BJ (cell line): Measurements from ENCODE around the gene TH. TPM values are rescaled to one million over a fixed set of nuclear protein-coding genes. Genes with fewer than 3 reads are reported as not detected.

Experiments used
- CTCF ChIA-PET: fragments of 350-600 bp; formaldehyde crosslinking; extraction: SDS; loops from one replicate; lab custom pipeline; 2021; ENCODE audit warnings: antibody characterized with exemption, inconsistent platforms; lab: Yijun Ruan, JAX
- POLR2A ChIA-PET: fragments of 300-600 bp; sonication (Branson Sonifier 250); formaldehyde crosslinking; extraction: SDS; loops from one replicate; lab custom pipeline; 2021; ENCODE audit warnings: antibody characterized with exemption; lab: Charles Lee
- DNase-seq: peaks from one replicate; pipeline ENCODE4 v3.0.0-alpha.2; 2011; ENCODE audit warnings: low read depth
- H3K27me3 ChIP-seq: 2 replicates; pipeline ENCODE4 v1.6.0; 2011; ENCODE audit warnings: low read length; ENCODE audit not compliant: control insufficient read depth, insufficient read depth
- H3K36me3 ChIP-seq: 2 replicates; pipeline ENCODE4 v1.5.1; 2011; ENCODE audit warnings: low read length; ENCODE audit not compliant: control insufficient read depth, insufficient read depth
- H3K4me3 ChIP-seq: 2 replicates; pipeline ENCODE4 v1.5.1; 2011; ENCODE audit warnings: low read depth, mild to moderate bottlenecking, control low read depth, low read length
- polyA plus RNA-seq: library from polyadenylated mRNA; depleted of rRNA; stranded (reverse); fragments of >200 nt; gene quantifications from 2 replicates; pipeline ENCODE4 v1.2.3, GENCODE V29; 2011
- TF ChIP-seq, protein P1 (sequence below): IDR thresholded peaks from 2 replicates; pipeline ENCODE4 v1.5.1; 2011; ENCODE audit warnings: low read depth, mild to moderate bottlenecking, control low read depth, inconsistent platforms, low read length, moderate library complexity; ENCODE audit not compliant: insufficient read depth

Gene TH
- polyA plus RNA-seq, 1 experiment: not detected

DNA sequence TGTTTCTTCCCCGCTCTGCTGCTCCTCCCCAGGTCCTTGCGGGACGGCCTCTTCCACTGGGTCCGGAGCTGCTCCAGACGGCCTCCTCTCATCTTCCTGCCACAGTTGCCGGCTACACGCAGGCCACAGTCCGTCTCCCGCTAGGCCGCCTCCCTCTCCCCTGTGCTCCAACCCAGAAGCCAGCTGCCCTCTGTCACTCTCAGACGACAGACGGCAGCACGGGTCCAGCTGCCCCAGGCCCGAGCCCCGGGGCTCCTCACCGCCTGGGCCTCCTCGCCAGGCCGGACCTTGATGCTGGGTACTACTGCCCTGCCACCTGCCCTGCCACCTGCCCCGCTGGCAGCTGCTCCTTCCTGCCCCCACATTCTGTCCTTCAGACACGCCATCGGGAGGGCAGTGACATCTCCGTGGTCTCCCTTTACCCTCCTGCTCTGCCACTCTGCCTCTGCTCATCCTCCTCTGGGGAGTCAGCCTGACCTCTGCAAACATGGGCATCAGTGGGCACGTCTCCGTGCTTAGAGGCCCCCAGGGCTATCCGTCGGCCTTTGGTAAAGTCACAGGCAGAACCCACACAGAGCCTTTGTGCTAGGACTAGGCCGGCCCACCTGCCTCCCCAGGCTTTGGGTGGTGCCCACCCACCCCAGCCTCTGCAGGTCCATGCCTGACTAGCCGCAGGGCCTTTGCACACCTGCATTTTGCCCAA lies 43.1 kb upstream of the TH start:
- TF ChIP-seq, protein P1, sequence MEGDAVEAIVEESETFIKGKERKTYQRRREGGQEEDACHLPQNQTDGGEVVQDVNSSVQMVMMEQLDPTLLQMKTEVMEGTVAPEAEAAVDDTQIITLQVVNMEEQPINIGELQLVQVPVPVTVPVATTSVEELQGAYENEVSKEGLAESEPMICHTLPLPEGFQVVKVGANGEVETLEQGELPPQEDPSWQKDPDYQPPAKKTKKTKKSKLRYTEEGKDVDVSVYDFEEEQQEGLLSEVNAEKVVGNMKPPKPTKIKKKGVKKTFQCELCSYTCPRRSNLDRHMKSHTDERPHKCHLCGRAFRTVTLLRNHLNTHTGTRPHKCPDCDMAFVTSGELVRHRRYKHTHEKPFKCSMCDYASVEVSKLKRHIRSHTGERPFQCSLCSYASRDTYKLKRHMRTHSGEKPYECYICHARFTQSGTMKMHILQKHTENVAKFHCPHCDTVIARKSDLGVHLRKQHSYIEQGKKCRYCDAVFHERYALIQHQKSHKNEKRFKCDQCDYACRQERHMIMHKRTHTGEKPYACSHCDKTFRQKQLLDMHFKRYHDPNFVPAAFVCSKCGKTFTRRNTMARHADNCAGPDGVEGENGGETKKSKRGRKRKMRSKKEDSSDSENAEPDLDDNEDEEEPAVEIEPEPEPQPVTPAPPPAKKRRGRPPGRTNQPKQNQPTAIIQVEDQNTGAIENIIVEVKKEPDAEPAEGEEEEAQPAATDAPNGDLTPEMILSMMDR: no peak
- Histone ChIP-seq H3K27me3 (peaks cover 6% of the 10 kb centered on the region), H3K36me3 (no peaks in the 10 kb centered on the region), H3K4me3 (no peak overlapping the region)
- POLR2A ChIA-PET: no interaction called here
- no peak for DNase-seq
- CTCF ChIA-PET: interaction anchor here (1.5 kb wide), 1 partner anchor 205 kb away, joined by 3 read pairs; no protein-coding TSS in a partner anchor

DNA sequence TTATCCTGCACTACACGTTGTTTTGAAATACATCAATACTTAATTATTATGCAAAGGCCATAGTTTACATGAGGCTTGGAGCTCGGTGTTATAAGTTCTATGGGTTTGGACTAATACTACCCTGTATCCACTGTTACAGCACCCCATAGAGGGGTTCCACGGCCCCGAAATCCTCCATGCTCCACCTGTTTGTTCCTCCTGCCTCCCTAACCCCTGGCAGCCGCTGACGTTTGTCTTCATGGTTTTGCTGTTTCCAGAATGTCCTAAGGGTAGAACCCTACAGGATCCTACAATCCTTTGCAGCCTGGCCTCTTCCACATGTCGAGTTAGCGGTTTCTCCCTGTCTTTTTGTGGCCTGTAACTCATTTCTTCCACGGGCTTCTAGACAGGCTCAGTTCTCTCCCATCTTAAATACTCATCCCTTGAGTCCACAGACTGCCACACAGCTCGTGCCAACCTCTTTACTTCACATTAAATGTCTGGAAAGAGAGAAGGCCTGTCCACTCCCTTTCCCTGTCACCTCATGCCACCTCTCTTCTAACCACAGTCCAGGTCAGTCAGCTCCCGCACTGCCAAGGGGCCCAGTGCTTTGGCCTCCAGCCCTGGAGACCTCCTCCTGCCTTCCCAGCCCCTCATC lies 42.4 kb upstream of the TH start:
- H3K27me3 ChIP-seq: peaks cover 6% of the 10 kb centered on the region
- ChIA-PET POLR2A (no interaction called here), CTCF (interaction anchor here (1.5 to 1.6 kb wide), 2 partner anchors 206 kb away, joined by 3 read pairs; no protein-coding TSS in a partner anchor)

DNA sequence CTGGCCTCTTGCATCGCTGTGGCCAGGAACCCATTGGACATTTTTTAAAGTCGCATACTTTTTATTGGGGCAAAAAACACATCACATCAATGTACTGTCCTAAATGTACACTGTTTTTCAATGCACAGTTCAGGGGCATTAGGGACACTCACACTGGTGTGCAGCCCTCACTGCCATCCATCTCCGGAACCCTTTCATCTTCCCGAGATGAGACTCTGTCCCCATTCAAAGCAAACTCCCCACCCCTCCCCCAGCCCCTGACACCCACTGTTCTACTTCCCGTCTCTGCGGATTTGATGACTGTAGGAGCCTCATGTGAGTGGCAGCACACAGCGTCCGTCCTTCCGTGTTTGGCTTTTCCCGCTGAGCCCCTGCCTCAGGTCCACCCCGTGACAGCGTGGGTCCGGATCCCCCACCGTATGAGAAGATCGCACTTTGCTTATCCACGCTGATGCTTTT lies 41.8 kb upstream of the TH start:
- ChIA-PET POLR2A (no interaction called here), CTCF (interaction anchor here (1.6 kb wide), 1 partner anchor 207 kb away, joined by 3 read pairs; no protein-coding TSS in a partner anchor)
- DNase-seq: no peak
- no peak overlapping the region for H3K4me3 ChIP-seq
- TF ChIP-seq, protein P1: no peak
- peaks cover 6% of the 10 kb centered on the region for H3K27me3 ChIP-seq
- H3K36me3 ChIP-seq: no peaks in the 10 kb centered on the region

More for the DNA sequence above, 42.4 kb upstream of the TH start:
- no peaks in the 10 kb centered on the region for H3K36me3 ChIP-seq
- no peak overlapping the region for H3K4me3 ChIP-seq
- DNase-seq: no peak
- TF ChIP-seq, protein P1: no peak

DNA sequence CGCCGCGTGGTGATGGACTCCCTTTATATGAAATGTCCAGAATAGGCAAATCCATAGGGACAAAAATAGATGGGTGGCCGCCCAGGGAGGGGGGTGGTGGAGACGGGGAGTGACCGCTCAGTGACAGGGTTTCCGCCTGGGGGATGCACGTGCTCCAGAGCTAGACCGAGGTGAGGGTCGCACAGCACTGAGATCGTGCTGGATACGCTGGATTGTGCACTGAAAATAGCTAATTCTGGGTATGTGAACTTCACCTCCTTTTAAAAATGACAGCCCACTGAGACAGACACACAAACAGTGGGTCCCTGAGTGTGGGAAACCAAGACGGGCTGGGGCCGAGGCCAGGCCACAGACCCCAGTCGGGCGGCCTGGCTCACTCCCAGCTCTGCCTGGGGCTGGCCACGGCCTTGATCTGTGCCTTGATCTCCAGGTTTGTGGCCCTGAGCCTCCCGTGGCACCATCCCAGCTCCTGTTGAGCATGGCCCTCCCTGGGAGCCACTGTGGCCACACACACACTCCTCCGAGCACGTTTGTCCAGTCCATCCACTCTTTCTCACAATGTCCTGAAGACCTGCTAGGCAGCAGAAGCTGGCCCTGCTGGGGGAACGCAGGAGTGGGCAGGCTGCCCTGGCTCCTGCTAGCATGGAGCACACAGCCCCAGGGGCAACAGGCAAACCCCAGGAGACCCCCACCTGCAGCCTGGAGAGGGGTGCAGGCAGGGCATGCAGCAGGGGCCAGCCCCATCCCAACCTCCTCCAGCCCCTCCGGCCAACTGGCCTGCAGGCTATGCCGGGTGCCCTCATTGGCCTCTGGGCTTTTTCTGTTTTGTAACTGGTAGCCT lies 41.0 kb upstream of the TH start:
- TF ChIP-seq, protein P1: no peak
- CTCF ChIA-PET: interaction anchor here (0.6 to 1.6 kb wide), 2 partner anchors 208 to 1621 kb away, joined by 3 read pairs; no protein-coding TSS in a partner anchor
- no peak overlapping the region for H3K4me3 ChIP-seq
- DNase-seq: no peak
- POLR2A ChIA-PET: no interaction called here
- H3K27me3 ChIP-seq: peaks cover 6% of the 10 kb centered on the region
- no peaks in the 10 kb centered on the region for H3K36me3 ChIP-seq
